GM19240 (cell line): ENCODE measurements around the gene COL25A1.
"Not testable (repeated sequence)": the region's sequence is repeated elsewhere in the genome, so short reads cannot be mapped to it uniquely, and the experiment has no call there.

Experiments used
- DNase-seq: peaks from one replicate; pipeline ENCODE4 v3.0.0; 2011; ENCODE audit warnings: low spot score; ENCODE audit not compliant: insufficient read length

Gene COL25A1

DNA sequence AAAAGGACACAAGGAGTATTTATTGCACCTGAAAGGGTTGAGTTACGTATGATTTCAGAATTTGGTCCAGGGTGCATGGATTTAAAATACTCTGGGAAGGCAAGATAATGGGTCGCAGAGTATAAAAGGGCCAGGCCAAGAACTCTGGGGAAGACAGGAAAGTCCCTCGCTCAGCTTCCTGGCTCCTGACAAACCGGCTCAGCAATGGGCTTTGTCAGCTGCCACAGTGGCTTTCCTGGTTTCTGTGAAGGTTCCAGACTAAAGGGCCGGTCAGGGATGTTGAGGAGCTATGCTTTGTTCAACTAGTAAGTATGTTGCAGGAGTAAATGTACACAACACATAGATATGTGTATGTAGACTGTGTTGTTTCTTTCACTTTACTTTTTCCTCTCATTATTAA, 385.2 kb downstream of the COL25A1 start:
- no peak for DNase-seq

DNA sequence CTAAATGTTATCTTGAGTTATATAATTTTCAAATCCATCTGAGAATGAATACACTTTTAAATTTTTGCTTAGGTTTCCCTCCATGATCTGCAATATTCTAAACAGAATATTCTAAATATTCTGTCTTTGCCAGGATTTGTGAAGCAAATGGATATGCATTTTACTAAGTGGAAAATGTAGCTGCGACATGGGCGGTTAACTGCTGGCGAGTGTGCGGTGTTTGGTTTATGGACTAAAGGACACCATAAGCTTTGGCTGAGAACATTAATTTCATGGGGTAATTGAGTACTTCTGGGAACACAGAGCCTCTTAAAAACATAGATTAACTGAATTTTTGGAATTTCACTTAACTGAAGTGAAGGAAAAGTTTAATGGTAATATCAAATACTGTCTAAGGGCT, 385.8 kb downstream of the COL25A1 start:
- no peak for DNase-seq

DNA sequence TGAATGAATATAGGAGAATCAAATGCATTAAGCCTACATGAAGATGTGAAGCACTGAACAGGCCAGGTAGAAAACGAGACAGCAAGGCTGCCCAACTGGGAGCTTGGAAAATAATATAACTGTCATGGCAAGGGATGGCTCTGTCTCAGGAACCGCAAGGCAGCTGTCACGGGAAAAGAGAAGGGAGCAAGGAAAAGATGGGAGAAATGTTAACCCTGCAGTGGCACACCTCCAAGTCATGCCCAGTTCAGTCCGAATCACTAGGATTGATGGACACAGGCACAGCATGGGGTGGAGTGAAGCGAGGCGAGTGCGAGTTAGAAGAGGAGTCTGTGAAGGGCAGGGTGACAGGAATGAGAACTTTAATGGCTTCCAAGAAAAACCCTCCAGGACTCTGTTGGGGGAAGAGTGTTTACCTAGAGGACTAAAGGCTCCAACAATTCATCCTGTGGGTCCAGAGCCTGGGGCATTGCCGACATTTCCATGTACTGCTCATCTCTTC, 395.5 kb downstream of the COL25A1 start:
- no peak for DNase-seq

DNA sequence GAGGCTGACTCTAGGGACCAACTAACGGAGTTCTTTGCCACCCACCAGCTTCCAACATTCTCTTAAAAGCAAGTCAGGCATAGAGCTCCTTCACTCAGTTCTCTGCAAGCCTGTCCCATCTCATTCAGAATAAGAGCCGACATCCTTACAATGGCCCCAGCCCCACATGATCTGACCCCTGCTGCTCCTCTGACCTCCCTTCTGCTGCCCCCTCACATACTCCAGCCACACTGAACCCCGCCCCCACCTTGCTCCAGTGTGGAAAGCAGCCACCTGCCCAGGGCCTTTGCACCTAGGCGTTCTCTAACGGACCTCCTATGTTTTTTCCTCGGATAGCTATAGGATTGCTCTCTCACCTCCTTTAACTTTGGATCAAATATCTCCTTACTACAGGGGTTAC, 396.5 kb downstream of the COL25A1 start:
- DNase-seq, result no peak

DNA sequence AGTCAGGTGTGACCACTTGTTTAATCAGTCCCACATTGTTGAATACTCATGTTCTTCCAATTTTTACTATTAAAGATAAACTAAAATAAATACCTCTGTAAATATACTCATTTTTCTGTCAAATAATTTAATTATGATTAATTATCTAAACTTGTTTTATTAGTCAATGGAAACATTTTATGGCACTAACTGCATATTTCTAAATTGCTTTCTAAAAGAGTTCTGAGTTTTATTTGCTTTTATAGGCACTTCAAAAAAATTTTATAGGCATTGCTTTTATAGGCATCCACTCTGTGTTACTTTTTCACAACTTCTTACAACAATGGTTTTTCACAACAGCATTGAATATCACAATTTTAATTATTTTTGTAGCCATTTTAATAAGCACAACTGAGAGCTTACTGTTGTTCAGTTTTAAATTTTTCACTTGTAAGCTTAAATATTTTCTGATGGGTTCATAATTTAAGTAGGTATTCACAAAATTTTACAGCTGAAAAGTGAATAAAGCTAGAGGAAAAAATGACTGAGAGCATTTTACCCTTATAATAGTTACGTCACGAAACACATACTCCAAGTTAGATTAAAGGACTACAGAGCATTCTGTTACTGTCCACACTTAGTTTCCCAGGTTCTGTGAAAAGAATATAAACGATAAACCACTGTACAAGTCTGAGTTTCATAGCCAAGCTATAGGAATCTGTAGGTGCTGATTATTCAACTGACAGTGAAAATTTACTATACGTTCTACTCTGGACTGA, 398.8 kb downstream of the COL25A1 start:
- DNase-seq, result no peak

DNA sequence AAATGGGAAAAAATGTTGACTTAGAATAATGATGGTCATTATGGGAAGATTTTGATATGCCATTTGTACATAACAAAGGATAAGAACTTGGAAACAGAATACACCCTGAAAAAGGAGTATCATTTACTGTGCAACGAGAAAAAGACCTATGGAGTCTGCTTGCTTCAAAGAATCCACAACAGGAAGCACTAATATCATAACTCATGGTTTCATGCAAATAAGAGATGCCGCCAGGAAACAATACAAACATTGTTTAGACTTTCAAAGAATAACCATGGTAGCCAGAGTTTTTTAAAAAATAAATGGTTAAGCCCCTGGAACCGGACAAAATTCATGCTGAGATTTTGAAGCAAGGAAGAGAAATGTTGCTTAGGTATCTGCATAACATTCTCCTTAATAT, 399.7 kb downstream of the COL25A1 start:
- DNase-seq, result no peak

DNA sequence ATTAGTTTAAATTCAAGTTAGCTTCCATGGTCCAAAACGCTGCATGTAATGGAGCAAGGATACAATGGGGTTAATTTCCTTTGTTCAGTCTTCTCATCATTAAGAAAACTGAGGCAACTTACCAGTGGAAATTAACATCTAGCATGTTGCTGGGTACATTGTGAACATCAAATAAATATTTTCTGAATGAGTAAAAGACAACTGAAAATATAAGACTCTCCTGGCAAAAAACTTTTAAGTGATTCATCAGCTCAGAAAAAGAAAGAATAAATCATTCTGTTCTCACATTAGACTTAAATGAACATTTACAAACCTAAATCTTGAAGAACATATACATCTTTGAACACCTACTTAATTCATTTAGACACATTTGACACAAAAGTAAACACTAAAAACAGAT, 401.2 kb downstream of the COL25A1 start:
- no peak for DNase-seq

DNA sequence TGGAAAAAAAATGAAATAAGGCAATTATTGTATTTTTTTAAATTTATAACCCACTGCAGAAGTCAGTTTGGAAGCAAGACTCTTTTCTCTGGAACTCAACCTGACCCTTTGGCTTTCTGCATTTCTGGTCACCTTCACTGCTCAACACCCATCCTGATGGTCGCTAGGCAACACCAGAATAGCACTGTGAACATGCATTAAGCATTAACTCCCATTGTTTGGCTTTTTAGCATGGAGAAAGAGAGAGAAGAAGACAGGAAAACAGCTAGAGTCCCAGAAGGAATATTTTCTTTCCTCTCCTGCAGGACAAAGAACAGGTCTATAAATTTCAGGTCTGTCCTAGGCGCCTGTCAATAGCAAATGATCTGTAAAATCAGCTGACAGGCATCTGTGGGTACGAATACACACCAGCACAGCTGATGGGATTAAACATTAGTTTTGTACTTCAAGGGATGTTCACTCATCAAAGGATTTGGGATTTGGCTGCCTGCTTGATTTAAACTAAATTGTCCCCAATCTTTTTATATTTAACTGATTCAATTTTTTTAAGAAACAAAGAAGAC, 402.4 kb downstream of the COL25A1 start:
- no peak for DNase-seq

DNA sequence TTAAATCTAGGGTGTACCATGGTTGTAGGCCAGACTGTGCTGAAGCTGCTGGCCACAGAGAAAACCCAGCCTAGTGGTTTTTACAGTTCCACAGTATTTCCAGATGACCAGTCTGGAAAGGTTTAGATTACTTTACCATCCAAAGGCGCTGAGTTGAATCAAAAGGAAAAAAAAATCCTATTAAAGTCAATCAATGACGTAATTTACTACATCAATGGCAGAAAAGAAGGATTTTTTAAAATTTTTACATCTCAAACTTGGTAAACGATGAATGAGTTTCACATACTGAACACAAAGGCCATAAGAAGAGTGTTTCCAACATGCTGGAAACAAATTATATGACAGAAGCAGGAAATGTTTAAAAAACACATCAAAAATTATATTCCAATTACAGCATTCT, 409.0 kb downstream of the COL25A1 start:
- no peak for DNase-seq

DNA sequence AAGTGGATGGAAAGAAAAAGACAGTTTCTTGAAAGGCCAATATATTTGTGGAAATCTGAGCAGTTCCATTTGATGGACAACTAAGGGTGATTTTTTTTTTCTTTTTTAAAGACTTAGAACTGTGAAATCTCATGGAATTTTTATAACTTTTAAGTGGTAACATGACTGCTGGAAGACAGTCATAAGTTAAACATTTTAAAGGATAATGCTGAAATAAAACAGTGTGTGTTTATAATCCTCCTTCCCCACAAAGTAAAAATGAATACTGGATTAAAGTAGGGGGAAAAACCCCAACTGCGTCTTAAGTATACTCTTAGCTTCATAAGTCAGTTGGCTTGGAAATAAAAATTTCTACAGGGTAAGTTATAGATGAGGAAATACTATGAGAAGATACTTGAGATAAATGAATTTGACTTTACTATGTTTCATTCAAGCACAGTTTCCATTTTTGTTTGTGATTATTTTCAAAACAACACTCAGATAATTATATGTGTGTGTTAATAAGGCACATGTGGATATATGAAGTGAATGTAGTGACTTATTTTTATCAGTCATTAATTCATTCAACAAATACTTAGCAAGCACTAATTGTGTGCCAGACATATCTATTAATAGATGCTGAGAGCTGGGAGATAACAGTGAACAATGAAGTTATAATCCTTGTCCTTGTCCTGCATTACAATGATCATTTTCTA, 410.4 kb downstream of the COL25A1 start:
- no peak for DNase-seq

DNA sequence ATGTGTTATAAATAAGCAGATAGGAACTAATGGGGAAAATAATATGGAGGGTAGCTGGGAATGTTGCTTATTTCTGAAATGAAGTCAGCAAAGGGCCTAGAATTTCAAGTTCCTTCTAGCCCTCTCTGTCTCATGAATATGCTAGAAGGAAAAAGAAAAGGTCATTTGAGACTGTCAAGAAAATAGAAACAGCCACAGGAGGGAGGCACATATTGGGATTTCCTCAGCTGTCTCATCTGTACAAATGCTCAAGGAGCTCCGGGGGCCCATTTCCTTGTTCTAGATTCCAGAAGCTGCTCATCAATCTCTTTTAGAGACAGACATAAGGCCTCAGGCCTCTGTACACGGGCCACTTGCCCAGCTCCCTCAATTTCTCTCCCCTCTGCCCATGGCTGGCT, 412.0 kb downstream of the COL25A1 start:
- DNase-seq, result no peak

DNA sequence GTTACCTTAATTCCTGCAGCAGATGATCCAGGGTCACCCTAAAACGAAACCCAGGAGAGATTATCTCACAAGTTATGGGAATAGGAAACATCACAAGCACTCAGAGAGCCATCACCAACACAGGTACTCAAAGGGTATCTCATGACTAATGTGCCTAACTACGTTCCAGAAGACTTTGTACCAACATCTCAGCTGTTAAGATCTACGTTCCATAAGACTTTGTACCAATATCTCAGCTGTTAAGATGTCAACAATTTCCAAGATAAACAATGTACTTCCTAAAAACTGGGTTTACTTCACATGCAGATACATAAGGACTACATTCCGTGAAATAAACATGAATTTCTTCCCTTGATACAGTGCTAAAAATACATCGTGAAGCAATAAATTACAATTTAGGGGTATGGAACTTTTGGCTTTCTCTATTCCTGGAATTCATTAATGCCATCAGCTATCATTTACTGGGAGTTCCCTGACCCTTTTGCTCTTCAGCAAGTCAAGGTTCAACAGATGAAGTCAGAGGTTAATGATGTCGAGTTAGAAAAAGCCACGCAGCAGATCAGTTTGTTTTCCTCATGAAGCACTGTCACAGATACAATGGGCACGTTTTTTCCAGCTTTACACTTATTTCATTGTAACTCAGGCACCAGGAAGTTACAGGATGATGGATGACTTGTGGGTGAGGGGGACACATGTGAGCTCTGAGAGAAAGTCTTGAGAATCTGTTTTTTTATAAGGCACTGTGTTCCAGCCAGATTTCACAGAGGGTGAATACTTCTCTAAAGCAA, 412.6 kb downstream of the COL25A1 start:
- DNase-seq, result no peak

DNA sequence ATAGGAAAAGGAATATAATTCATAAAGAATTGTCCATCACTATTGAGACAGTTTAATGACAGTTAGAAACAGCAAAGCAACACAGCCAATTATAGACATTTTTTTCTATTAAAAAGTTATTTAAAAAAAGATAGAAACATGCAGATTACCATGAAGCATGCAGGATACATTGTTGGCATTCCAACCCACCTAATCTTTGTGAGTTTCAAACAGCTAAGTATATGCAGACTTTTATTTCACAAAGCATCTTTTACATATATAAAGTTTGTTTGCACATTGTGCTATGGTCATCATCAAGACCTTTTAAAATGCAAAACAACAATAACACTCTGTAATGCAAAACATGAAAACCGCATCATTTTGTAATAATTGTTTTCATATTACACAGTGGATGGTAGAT, 413.7 kb downstream of the COL25A1 start:
- DNase-seq, result no peak

DNA sequence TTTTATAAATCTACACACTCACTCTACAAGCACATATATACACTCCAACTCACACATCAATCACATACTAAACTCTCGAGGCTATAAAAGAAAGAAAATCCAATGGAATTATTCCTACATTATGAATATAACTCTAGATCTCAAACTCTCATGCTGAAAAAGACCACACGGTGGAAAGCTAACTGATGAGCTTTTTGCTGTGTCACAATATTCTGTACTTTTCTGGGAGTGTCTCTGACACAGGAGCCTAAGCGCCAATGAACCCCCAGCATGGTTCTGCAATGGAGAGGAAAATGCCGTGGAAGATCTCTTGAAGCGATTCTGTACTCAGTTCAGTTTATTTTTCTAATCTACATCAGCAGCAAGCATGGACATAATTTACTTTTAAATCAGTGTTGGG, 415.4 kb downstream of the COL25A1 start:
- DNase-seq, result no peak

DNA sequence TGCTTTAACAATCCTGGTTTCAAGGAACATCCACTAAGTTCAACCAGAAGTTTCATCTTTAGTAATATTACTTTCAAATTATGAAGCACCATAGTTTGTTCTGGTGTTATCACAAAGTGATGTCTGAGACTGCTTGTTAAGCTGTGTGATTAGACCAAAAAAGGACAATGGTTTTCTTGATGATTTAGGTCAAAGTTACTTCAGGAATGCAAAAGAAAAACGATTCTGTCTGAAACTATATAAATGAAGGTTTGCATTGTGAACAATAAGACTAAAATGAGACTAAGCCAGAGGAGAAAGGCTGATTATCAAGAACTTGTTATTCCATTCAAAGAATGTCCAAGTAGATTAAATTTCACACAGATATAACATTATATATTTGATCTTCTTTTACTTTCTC, 417.2 kb downstream of the COL25A1 start:
- no peak for DNase-seq

DNA sequence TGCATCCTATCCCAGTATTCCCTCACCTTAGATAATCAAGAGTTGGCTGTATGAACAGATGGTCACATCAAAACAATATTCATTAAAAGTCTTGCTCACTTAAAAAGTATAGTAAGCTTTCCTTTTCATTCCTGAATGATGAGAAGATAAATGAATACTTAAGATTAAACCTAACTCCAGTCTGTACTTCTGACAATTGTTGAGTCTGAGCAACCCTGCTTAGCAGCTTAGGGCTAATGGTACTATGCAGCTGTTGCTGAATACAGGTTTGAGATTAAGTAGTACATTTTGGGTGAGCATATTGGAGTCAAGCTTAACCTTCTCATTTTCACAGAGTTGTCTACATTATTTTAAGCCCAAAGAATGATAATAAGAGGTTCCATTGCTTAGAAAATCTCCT, 417.9 kb downstream of the COL25A1 start:
- DNase-seq, result no peak

DNA sequence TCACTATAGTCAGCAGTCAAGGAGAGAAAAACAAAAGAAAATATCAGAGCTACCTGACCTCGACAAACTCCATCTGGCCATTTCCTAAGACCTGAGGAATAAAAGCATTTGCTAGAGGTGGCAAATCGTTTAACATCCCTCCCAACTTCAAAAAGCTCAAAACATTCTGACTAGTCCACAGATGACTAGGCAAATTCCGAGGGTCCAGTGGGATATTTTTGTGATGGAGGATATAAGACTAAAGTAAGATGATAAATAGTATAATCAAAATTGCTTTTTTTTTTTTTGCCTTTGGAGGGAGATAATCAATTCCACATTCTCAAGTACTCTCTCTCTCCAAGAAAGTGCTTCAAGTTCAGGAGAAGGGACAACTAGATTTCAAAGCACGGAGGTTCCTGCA, 420.5 kb downstream of the COL25A1 start:
- no peak for DNase-seq

DNA sequence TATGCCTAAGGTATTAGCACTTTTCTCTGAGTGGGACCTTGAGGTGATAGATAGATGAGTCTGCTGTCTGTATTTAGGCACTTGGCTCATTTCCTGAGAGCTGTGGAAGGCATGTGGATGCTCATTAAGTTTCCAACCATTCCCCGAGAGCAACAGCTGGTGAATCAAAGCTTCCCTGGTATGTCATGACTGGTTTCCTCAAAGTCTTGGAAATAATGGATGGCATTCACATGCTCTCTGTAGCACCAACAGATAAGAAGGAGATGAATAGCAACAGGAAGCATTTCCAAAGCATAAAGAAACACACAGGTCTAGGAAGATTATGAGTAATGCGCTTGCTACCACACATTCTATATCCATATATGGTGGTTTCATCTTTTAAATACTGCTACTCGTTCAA, 421.3 kb downstream of the COL25A1 start:
- no peak for DNase-seq

DNA sequence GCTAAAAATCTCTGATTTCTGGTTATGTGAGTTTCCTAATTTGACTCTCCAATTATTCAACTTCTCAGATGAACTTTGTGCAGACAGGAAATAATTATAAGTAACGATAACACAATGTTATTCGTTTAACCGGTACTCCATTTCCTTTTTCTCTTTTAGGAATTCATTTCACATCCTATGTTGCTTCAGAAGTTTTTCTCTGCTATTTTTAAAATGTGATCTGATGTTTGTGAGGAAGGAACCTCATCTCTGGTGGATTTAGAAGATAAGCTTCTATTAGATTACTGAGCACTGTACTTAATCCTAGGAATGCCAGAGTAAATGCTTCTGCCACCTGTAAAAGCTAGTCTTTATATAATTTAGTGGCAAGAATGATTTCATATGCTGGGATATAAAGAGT, 423.7 kb downstream of the COL25A1 start:
- DNase-seq, result no peak

DNA sequence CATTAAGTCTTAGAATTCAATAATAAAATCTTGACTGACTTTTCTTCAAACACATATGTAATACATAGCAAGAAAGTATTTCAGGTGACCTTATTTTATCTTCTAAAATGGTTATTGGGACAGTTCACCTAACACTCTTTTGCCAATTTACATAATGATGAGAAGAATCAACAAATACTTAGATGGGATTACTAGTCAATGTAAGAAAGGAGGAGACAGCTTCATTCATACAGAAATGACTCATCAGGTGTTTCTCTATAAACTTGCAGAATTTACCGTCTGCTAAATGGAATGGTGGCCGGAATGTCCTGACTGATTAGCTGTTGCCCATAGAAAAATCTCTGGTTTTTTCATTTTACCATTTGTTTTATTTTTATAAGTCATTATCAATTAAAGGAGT, 424.6 kb downstream of the COL25A1 start:
- DNase-seq, result no peak

DNA sequence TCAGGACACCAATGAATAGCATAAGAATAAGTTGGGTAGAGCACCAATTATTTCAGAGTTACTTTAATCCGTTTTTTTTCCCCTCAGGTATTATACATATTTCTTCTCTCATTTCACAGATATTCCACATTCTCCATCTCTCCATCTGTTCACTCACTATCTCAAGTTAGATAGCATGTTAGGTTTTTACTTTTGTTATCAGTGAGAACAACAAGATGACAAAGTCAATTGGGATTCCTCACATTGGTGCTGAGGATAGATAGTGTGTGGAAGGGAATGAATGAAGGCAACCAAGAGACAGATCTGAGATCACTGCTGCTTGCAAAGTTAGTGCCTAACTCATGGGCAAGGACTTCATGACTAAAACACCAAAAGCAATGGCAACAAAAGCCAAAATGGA, 427.7 kb downstream of the COL25A1 start:
- DNase-seq, result no peak

DNA sequence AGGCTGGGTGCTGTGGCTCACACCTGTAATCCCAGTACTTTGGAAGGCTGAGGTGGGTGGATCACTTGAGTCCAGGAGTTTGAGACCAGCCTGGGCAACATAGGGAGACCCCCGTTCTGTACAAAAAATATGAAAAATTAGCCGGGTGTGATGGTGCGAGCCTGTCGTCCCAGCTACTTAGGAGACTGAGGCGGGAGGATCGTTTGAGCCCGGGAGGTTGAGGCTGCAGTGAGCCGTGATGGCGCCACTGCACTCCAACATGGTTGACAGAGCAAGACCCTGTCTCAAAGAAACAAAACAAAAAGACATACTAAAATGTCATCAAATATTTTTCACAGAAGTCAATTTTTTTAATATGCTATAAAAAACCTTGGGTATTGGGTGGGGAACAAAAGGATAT, 432.5 kb downstream of the COL25A1 start:
- DNase-seq, result not testable (repeated sequence)
